NCI-H2107 treated with DMSO at 0.1 percent for 48 hours (cell line): ENCODE data around the gene ANXA10.
A peak's percentile ranks its signal among the peaks of the same experiment; 100 is the strongest.
"Not testable (repeated sequence)": the region's sequence is repeated elsewhere in the genome, so short reads cannot be mapped to it uniquely, and the experiment has no call there.

Experiments
- DNase-seq: peaks from one replicate; lab custom pipeline; 2025; ENCODE audit not compliant: unreplicated experiment; lab: John Stamatoyannopoulos, UW

ANXA10 gene, protein sequence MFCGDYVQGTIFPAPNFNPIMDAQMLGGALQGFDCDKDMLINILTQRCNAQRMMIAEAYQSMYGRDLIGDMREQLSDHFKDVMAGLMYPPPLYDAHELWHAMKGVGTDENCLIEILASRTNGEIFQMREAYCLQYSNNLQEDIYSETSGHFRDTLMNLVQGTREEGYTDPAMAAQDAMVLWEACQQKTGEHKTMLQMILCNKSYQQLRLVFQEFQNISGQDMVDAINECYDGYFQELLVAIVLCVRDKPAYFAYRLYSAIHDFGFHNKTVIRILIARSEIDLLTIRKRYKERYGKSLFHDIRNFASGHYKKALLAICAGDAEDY

DNA sequence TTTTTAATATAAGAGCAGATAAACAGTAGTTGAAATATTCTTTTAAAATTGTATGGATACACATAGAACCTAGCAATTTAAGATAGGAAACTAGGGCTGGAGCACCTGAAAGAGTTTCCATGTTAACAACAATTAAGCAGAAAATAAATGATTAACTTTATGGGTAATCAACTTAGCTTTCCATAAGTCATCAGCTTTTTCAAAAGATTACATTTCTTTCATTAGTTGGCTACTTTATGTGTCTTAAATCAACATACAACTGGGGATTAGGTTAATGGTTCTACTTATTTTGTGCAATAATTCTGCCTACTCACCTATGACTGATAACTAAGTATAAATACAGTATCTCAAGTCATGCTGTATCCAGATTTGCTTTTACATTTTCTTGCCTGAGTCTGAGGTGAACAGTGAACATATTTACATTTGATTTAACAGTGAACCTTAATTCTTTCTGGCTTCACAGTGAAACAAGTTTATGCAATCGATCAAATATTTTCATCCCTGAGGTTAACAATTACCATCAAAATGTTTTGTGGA is at the start of gene ANXA10:
Gene ANXA10 (plus strand): TSS at position 362 of the 537 bp plus-strand sequence. CDS start 164 bp downstream, at position 526.
- no peak for DNase-seq

DNA sequence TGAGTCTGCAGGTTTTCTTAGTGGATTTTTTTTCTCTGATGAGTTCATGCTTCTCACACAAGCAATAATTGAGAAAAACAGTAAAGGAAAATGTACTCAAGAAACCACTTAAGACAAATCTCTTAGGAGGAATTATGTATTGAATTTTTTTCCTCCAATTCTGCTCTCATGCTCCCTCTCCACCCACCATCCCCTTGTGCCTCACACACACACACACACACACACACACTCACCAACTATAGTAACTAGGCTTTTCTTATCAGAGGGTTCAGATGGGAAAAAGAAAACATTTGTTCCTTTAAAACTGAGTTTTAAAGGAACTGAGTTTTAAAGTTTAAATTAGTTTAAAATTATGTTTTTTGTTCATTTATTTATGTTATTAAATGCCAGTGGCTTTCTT is 47.0 kb upstream of the ANXA10 start:
- DNase-seq, result no peak

DNA sequence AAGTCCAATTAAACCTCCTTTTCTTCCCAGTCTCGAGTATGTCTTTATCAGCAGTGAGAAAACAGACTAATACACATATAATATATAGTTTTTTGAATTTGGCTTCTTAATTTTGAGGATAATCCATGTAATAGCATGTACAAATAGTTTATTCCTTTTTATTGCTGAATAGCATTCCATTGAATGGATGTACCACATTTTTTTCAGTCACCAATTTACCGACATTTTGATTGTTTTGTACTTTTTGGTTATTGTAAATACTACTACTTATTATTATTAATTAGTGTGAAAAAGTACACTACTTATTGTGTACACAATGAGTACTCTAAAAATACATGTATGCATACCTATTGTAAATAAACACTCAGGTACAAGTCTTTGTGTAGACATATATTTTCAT is 42.3 kb upstream of the ANXA10 start:
- no peak for DNase-seq

DNA sequence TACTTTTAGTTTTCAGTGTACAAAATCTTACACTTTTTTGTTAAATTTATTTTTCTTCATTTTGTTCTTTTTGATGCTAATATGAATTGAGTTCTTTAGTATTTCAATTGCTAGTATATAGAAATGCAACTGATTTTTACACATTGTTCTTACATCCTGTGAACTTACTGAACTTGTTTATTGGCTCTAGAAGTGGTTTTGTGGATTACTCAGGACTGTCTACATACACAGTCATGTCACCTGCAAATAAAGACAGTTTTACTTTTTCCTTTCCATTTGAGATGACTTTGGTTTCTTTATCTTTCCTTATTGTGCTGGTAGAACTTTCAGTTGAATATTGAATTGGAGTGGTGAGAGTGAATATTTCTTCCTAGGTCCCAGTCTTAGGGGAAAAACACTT is 40.8 kb upstream of the ANXA10 start:
- DNase-seq, result no peak

DNA sequence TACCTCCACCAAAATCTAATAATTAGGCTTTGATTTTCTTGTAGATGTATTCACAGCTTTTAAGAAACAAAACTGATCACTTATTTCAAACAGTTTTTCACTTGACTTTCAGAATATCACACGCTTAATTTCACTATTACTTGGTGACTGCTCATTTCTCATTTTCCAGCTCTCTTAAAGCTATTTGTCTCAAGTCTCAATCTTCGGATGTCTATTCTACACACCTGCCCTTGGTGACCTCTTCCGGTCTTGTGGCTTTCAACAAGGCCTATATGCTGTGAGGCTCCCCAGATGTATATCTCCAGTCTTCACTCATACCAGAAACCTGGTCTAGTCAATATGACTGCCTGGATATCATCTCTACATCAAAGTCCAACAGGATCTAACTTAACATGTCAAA is 34.9 kb upstream of the ANXA10 start:
- DNase-seq, result no peak

DNA sequence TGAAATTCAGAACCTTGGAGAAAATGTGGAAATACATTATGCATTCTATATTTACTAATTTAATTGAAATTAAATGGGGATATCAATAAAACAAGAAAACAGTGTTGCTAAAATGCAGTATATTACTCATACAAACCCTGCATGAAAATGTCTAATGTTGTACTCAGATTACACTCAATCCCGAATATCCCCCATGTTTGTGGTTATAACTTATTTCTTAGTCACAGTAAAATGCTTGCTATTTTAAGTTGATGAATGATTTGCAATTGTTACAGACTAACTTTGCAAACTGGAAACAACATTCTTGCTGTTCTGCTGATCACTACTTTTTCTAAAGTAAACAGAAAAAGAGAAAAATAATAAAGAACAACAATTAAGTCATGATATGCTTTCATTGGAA is 33.1 kb upstream of the ANXA10 start:
- DNase-seq, result no peak

DNA sequence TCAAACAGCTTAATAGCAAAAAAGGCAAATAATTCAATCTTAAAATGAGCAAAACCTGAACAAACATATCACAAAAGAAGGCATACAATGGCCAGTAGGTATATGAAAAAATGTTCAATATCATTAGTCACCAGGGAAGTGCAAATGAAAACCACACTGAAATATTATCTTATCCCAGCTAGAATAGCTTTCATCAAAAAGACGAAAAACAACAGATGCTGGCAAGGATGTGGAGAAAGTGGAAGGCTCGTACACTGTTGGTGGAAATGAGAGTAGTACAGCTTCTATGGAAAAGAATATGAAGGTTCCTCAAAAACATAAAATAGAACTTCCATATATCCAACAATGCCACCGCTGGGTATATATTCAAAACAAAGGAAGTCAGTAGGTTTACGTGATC is 29.3 kb upstream of the ANXA10 start:
- no peak for DNase-seq

DNA sequence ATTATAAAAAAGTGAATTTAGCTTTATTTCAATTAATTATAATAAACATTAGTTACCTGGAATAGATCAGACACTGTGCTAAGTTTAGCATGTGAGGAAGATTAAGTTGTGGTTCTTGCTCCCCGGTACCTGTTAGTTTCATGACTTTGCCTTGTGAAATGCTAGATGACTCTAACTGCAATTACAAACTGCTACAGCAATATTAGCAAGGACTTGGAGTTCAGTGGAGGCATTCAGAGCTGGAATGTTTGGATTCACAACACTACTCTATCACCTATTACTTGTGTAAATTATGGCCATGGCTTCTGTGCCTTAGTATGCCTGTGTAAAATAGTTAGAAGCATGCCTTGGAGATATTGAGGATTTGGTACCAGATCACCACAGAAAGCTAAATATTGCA is 21.4 kb upstream of the ANXA10 start:
- DNase-seq, result no peak

DNA sequence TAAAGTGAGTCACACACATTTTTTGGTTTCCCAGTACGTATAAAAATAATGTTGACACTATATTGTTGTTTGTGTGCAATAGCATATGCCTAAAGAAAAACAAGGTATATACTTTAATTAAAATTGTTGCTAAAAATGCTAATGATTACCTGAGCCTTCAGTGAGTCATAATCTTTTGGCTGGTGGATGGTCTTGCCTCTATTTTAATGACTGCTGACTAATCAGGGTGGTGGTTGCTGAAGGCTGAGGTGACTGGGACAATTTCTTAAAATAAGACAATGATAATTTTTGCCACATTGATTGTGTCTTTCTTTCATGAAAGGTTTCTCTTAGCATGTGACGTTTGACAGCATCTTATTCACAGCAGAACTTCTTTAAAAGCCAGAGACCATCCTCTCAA is 21.0 kb upstream of the ANXA10 start:
- no peak for DNase-seq

DNA sequence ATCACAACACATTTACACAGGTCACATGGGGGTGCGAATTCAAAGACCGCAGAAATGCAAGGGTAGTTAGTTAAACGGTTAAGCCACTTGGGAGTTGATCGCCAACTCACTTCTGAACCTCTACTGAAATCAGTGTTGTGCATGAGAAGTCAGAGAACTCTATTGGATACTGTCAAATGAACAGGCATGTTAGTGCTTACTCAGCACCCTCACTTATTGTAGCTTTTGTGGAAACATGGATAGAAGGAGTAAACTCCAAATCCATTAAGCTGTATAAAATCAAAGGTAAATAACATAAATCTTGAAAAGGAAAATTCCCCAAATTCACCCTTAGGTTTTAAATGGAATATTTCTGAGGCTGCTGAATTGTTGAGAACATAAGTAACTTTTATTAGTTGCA is 17.5 kb upstream of the ANXA10 start:
- no peak for DNase-seq

DNA sequence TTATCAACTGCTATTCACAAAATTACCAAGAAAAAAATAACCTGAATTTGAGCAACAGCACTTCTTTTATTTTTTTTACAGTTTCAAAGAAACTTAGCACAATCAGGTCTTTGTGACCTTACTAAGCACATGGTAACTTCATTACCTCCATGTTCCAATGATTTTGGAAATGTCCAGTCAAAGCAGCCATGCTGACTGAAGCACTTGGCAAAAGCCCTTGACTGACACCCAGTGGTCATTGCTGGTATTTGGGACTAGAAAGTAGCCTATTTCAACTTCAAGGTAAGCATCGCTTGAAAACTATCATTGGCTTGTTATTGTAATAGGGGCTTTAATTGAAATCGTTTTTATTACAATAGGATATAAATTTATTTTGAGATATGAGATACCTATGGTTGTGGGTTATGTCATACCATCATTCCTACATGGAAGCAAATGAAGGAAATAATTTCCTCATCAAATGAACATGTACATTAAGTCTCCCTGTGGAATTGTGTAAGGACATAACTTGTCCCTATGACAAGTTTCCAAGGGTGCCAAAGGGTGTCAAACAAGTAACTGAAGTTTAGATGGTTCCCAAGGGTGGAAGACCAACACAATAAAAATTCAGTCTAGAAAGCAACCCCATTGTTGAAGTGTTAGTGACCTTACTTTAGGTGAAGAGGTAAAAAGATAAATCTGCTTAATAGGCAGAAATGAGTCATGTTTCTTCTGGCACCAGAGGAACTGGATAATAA is 15.2 kb upstream of the ANXA10 start:
- DNase-seq, result peak; percentile 1

DNA sequence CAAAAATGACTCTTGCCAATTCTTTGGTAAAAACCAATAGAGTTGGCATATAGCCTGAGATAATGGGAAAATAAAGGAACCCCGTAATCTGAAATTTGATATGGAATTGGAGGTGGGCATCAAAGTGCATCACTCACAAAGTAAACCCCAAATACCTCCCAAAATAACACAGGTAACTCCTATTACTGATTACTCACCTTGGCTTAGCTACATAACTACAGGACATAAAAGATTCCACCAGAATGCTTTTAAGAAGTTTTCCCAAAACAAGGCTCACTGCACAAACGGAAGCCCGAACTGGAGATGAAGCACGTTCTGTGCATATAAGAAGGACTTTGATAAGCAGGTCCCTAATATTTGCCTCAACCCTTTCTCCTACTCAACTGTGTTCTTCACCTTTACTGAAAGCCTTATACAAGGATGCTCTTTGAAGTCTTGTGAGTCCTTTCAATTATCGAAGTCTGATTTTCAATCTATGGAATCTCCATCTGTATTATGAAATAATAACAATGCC is 14.6 kb upstream of the ANXA10 start:
- DNase-seq, result no peak

DNA sequence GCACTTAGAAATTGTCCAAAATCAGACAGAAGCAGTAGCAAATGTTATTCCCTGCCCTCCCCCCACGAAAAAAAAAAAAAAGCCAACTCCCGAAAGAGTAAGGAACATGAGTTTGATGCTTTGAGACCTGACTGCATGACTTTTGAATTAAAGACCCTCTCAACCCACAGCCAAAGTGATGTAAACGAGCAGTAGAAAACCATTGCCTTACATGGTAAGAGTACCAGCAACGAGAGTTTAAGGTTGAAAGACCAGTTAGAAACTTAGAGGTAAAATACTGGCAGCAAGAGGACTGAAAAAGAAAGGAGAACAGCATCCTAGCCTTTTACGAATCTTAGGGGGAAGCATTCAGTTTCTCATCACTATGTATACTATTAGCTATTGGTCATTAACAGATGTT is 10.0 kb upstream of the ANXA10 start:
- no peak for DNase-seq

DNA sequence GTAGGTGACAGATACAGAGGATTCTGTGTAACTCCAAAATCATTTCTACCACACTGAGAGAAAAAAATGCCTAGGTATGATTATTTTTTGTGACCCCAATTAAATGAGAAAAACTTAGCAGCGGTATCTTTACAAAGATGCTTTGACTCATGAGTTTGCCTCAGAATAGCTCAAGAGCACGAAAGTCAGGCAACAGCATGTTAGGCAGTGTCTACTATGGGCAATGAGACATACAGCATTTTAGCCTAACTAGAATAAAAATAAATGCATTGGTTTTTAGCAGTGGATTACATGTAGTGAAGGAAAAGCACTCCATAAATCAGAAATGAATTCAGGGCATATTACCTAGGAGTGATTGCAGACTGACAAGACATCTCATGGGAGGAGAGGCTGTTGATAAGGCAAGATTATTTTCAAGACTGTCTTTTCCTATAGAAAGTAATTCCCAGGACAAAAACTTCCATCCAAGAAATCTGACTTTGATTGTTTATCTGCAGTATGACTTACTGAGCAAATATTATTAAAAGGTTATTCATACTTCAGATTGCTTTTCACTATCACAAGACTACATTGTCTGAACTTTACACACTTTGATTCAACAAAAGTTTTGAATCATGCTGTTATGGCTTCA is 3.6 kb downstream of the ANXA10 start:
- no peak for DNase-seq

DNA sequence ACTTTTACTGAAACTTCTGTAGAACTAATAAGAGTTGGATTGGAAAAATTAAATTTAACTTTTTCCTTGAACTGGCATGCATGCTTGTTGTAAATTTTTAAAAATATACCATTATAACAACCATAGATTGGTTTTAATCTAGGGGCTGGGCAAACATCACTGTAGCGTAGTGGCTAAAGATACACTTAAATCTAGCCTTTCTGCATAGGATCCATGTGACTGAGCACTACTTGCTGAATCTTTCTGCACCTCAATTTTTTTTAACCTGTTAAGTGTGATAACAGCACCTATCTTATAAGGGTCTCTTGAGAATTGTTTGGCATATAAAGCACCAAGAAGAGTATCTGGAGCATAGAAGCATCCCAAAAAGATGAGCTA is 4.1 kb downstream of the ANXA10 start:
- DNase-seq, result no peak

DNA sequence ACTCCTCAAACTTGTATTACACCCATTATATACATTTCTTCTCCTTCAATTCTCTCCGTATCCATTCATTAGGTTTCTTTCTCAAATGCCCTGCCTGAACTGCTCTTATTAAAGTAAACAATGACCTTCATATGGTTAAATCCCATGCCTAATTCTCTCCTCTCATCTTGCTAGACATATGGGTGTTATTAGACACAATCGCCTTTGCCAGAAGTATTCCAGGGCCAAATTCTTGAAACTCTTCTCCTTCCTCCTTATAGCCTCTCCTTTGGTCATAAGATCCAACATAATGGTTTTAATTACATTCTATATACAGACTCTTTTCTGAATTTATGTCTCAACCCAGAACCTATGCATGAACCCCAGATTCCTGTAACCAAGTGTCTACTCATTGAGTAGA is 4.8 kb downstream of the ANXA10 start:
- DNase-seq, result no peak

DNA sequence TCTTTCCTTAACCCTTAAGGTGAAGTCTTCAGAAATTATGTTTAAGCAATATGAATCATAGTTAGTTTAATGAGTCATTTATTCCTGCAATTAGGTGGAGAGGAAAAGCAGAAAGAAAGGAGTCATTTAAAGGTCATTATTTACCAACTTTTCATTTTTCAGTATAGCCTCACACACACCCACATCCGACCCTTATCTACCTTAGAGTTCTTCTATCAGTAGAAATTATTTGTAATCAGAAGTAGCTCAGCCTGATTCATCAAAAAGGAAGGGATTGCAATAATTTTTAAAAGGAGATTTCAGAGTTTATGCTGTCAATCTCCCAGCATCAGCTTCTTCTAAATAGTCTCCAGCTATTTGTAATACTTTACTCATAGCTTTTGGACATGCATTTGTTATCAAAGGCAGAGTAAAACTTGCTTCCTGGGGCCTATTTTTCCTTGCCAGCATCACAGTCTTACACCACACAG is 5.9 kb downstream of the ANXA10 start:
- DNase-seq, result no peak

DNA sequence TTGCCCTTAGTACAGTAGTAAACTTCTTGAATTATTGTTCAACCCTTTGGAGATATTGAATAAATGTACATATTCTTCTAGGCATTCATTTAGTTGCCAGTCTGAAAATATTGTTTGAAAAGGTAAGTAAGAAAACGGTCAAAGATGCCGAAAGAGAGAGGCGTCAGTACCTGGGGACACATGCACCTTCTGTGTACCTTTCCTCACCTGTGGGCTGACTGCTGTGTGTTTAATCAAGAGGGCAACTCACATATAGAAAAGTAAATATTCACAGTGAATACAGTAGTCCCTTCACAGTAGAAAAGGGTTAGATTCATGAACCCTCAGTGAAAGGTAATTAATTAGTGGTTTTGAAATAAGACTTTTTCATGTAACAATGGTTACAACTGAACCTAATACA is 6.9 kb downstream of the ANXA10 start:
- DNase-seq, result no peak

DNA sequence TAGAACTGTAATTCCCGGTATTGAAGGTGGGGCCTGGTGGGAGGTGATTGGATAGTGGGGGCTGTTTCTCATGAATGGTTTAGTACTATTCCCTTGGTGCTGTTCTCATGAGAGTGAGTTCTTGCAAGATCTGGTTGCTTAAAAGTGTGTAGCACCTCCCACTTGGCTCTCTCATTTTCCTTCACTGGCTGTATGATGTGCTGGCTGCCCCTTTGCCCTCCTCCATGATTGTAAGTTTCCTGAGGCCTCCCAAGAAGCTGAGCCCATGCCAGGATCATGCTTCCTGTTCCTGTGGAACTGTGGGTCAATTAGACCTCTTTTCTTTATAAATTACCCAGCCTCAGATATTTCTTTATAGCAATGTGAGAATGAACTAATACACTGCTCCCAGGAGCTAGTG is 8.7 kb downstream of the ANXA10 start:
- DNase-seq, result no peak

DNA sequence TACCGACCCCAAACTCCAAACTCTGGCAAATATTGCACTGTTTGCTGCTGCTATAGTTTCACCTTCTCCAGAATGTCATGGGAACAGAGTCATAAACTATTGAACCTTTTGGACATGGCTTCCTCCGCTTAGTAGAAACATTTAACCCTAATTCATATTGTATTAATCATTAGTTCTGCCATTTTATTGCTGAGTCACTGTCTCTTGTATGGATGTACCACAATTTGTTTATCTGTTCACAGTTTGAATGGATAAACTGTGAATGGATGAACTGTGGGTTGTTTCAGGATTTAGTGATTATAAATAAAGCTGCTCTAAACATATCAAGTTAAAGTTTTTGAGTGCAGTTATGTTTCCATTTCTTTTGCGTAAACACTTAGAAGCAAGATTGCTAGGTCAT is 10.1 kb downstream of the ANXA10 start:
- DNase-seq, result no peak

DNA sequence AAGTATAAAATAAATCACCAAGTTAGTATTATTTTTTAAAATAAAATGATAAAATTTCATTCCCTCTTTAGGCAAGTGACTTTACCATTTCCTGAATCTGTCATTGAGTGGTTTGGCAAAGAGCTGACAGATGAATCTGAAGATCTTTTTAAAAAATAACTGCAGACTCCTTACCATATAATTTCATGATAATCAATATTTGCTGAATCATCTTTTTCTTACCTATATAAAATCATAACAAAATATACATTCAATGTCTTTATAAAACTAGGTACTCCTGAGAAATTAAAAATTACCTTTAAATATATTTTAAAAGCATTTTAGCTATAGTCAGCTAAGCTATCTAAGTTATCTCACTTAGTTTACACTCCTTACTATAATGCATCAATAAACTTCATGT is 17.2 kb downstream of the ANXA10 start:
- DNase-seq, result no peak

DNA sequence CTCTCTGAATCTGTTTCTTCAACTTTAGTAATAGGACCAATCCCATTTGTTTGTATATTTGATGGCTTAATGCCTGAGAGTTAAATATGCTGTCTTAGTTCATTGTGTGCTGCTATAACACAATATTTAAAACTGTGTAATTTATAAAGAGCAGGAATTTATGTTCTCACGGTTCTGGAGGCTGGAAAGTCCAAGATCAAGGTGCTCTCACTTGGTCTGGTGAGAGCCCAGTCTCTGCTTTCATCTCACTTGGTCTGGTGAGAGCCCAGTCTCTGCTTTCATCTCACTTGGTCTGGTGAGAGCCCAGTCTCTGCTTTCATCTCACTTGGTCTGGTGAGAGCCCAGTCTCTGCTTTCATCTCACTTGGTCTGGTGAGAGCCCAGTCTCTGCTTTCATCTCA is 20.7 kb downstream of the ANXA10 start:
- not testable (repeated sequence) for DNase-seq
